Measurements from ENCODE around the gene L3MBTL1. TPM values are rescaled to one million over a fixed set of nuclear protein-coding genes. Genes with fewer than 3 reads are reported as not detected.
A peak's percentile ranks its signal among the peaks of the same experiment; 100 is the strongest.

L3MBTL1 gene
- total RNA-seq, 3 donors from 2014 or later: 6.4 to 13.1 (median 10.7) TPM

- no peak for ATAC-seq
- Histone ChIP-seq H3K4me1 (ENCODE audit: low read depth) (no peaks in the 10 kb centered on the region), H3K9me3 (no peaks in the 10 kb centered on the region), H3K36me3 (ENCODE audit: low read depth) (no peaks in the 10 kb centered on the region), H3K4me3 (no peak overlapping the region)
- DNase-seq: no peak
- no peak for TF ChIP-seq CTCF (IDR thresholded peaks at IDR 0.05)
- intact Hi-C loops (cut with DNase I, micrococcal nuclease): no loop called here
These were observed 22.1 kb downstream of the L3MBTL1 start for GRCh38 chr20:43529457-43530153.

- TF ChIP-seq CTCF (IDR thresholded peaks at IDR 0.05): no peak
- no peaks in the 10 kb centered on the region for H3K9me3 ChIP-seq
- no peak overlapping the region for H3K4me3 ChIP-seq
- DNase-seq (no peak), ATAC-seq (peak; percentile 46)
- no peaks in the 10 kb centered on the region for H3K36me3 ChIP-seq (ENCODE audit: low read depth)
- H3K4me1 ChIP-seq (ENCODE audit: low read depth): no peaks in the 10 kb centered on the region
- intact Hi-C loops (cut with DNase I, micrococcal nuclease): no loop called here
These were observed 23.0 kb downstream of the L3MBTL1 start for GRCh38 chr20:43530321-43531090.

- TF ChIP-seq CTCF (IDR thresholded peaks at IDR 0.05): no peak
- intact Hi-C loops (cut with DNase I, micrococcal nuclease): no loop called here
- DNase-seq (no peak), ATAC-seq (no peak)
- no peaks in the 10 kb centered on the region for H3K4me1 ChIP-seq (ENCODE audit: low read depth)
- H3K9me3 ChIP-seq: no peaks in the 10 kb centered on the region
- H3K36me3 ChIP-seq (ENCODE audit: low read depth): no peaks in the 10 kb centered on the region
- no peak overlapping the region for H3K4me3 ChIP-seq
These were observed 23.6 kb downstream of the L3MBTL1 start for GRCh38 chr20:43531091-43531443.

GRCh38 chr20:43532416-43533055 is 25.0 kb downstream of the L3MBTL1 start:
- no peak for TF ChIP-seq CTCF (IDR thresholded peaks at IDR 0.05)
- no peak for DNase-seq
- Histone ChIP-seq H3K4me1 (ENCODE audit: low read depth) (no peaks in the 10 kb centered on the region), H3K4me3 (no peak overlapping the region), H3K9me3 (no peaks in the 10 kb centered on the region), H3K36me3 (ENCODE audit: low read depth) (no peaks in the 10 kb centered on the region)
- no peak for ATAC-seq
- intact Hi-C loops (cut with DNase I, micrococcal nuclease): no loop called here

- intact Hi-C loops (cut with DNase I, micrococcal nuclease): no loop called here
- no peaks in the 10 kb centered on the region for H3K36me3 ChIP-seq (ENCODE audit: low read depth)
These were observed 25.6 kb downstream of the L3MBTL1 start for GRCh38 chr20:43533060-43533459.

More at GRCh38 chr20:43533060-43533459, 25.6 kb downstream of the L3MBTL1 start:
- no peak for TF ChIP-seq CTCF (IDR thresholded peaks at IDR 0.05)
- DNase-seq: no peak
- H3K4me1 ChIP-seq (ENCODE audit: low read depth): no peaks in the 10 kb centered on the region
- no peaks in the 10 kb centered on the region for H3K9me3 ChIP-seq
- no peak for ATAC-seq
- H3K4me3 ChIP-seq: no peak overlapping the region
